Psoas muscle (tissue), 8 donors: ENCODE results near the gene PURA. TPM values are rescaled to one million over a fixed set of nuclear protein-coding genes. Genes with fewer than 3 reads are reported as not detected.
A peak's percentile ranks its signal among the peaks of the same experiment; 100 is the strongest.

Experiments
- ATAC-seq, 4 donors: fragments of 200-7000 bp; cut with Tn5 transposase; one replicate each; pipeline ENCODE4 v1.9.1; 2020; ENCODE audit warnings: moderate library complexity in 3 of 4, mild to moderate bottlenecking in 2 of 4
- DNase-seq, 2 donors: peaks; one replicate each; pipeline ENCODE4 v3.0.0-alpha.2; 2020
- H3K27ac ChIP-seq: fragments of 200-600 bp; one replicate; pipeline ENCODE4 v1.8.0; 2022
- H3K27me3 ChIP-seq, 3 donors: fragments of 200-600 bp in 1 of 3; one replicate each; pipeline versions ENCODE4 v1.6.1 to v1.8.0; 2013 to 2022; ENCODE audit warnings: low read length in 2 of 3, mild to moderate bottlenecking in 2 of 3, moderate library complexity in 1 of 3; ENCODE audit not compliant: insufficient read depth in 3 of 3
- H3K36me3 ChIP-seq, 2 donors: fragments of 200-600 bp in 1 of 2; one replicate each; pipeline versions ENCODE4 v1.6.1 to v1.8.0; 2013 to 2022; ENCODE audit warnings: low read depth in 1 of 2, mild to moderate bottlenecking in 1 of 2, moderate library complexity in 1 of 2; ENCODE audit not compliant: insufficient read depth in 1 of 2
- H3K4me1 ChIP-seq: fragments of 200-600 bp; one replicate; pipeline ENCODE4 v1.8.0; 2022
- H3K4me3 ChIP-seq: fragments of 200-600 bp; one replicate; pipeline ENCODE4 v1.8.0; 2022; ENCODE audit warnings: mild to moderate bottlenecking
- H3K9me3 ChIP-seq: fragments of 200-600 bp; one replicate; pipeline ENCODE4 v1.8.0; 2022
- CTCF ChIP-seq: fragments of 200-600 bp; IDR thresholded peaks from one replicate; pipeline ENCODE4 v1.8.0; 2022; ENCODE audit warnings: antibody characterized with exemption
- WGBS, 3 donors: extraction: QIAGEN DNeasy Blood & Tissue Kit; methylation state at CpG; one replicate each; pipeline versions ENCODE4 v1.1.6 to v1.1.7; 2013; 5-methylcytosine and 5-hydroxymethylcytosine counted together
- intact Hi-C, 2 donors: fragments of 100-400 bp; cut with DNase I; formaldehyde crosslinking; loops; one replicate each; pipeline versions ENCODE4 v1.11.0 to v1.14.2; 2022
- polyA plus RNA-seq, 3 donors: library from polyadenylated mRNA; stranded (reverse); fragments of 200-250 nt; gene quantifications; one replicate each; pipeline ENCODE4 v1.2.3, GENCODE V29; 2013
- total RNA-seq, 4 donors: library from RNA; stranded (reverse); fragmentation: NEBNext Ultra II Directional in 2 of 4; extraction: Animal tissue kit (Norgen Biotek cat#: 25700) in 2 of 4; gene quantifications; one replicate each; pipeline versions ENCODE4 v1.2.1 to v1.2.4, GENCODE V29; 2021 to 2023
- donor health status: healthy with polysubstance abuse.
- donor health status: DM: no; HTN: no; CAD: no; lungs with moderate emphysema.
- donor health status: Bipolar disorder and iron deficiency.
- donor health status: healthy.
- donor health status: DM: yes; HTN: yes; CAD: no.
- donor health status: DM: no; HTN: no; CAD: no.
- donor health status: DM: no; HTN: no; CAD: no.
- donor health status: DM: yes; HTN: yes; CAD: no.

The PURA gene
- total and polyA plus RNA-seq, 7 donors = 3.2 to 20.4 (median 11.8) TPM

GRCh38 chr5:140076142-140076541 lies 37.8 kb upstream of the PURA start:
- H3K27ac ChIP-seq = no peak overlapping the region
- H3K4me1 ChIP-seq = peaks cover 5% of the 10 kb centered on the region
- no peaks in the 10 kb centered on the region for H3K27me3 ChIP-seq
- intact Hi-C loops = loop anchor here in 1 of 2 donors (10.0 kb wide), 1 partner anchor 279 kb away; no protein-coding TSS in a partner anchor
- TF ChIP-seq CTCF = no peak
- ATAC-seq = no peak
- no peaks in the 10 kb centered on the region for H3K9me3 ChIP-seq
- 80 to 97% (median 91%) methylated on average over 1 of the region's 1 CpG for WGBS, 3 donors
- no peak for DNase-seq
- no peaks in the 10 kb centered on the region for H3K36me3 ChIP-seq
- H3K4me3 ChIP-seq = no peak overlapping the region

GRCh38 chr5:140076788-140077187 lies 37.1 kb upstream of the PURA start:
- DNase-seq (no peak), ATAC-seq (no peak)
- Histone ChIP-seq H3K4me1 (peaks cover 5% of the 10 kb centered on the region), H3K9me3 (no peaks in the 10 kb centered on the region), H3K36me3 (no peaks in the 10 kb centered on the region), H3K4me3 (no peak overlapping the region), H3K27me3 (no peaks in the 10 kb centered on the region), H3K27ac (no peak overlapping the region)
- WGBS, 3 donors = 69 to 70% (median 70%) methylated on average over 2 of the region's 2 CpGs
- no peak for TF ChIP-seq CTCF
- intact Hi-C loops = loop anchor here in 1 of 2 donors (10.0 kb wide), 1 partner anchor 278 kb away; no protein-coding TSS in a partner anchor

DNA sequence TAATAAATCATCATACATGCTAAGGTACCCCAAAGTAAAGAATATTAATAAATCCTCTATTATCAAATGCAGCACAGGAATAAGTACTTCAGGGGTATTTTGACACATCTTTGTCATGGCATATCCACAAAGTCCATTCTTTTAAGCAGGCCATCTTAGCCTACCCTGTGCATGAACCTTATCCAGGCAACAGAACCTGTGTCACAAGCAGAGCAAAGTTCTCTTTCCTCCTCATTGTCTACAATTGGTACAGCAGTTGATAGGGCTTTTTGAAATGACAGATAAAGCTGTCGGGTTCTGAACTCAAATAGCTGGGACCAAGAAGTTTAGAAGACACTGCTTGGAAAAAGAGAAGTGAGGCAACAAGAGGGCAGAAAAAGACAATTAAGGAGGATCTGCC lies 30.8 kb upstream of the PURA start:
- intact Hi-C loops = no loop called here
- H3K9me3 ChIP-seq = no peaks in the 10 kb centered on the region
- 85 to 97% (median 95%) methylated on average over 1 of the region's 1 CpG for WGBS, 3 donors

GRCh38 chr5:140083650-140084049 lies 30.3 kb upstream of the PURA start:
- Histone ChIP-seq H3K27me3 (no peaks in the 10 kb centered on the region), H3K27ac (no peak overlapping the region), H3K36me3 (no peaks in the 10 kb centered on the region), H3K4me3 (no peak overlapping the region), H3K4me1 (peaks cover 3% of the 10 kb centered on the region), H3K9me3 (no peaks in the 10 kb centered on the region)
- ATAC-seq = no peak
- intact Hi-C loops = no loop called here
- no peak for TF ChIP-seq CTCF
- 96% methylated on average over 1 of the region's 1 CpG for WGBS, 3 donors
- no peak for DNase-seq

More for the DNA sequence above, 30.8 kb upstream of the PURA start:
- TF ChIP-seq CTCF = no peak
- H3K4me3 ChIP-seq = no peak overlapping the region
- no peaks in the 10 kb centered on the region for H3K27me3 ChIP-seq
- H3K27ac ChIP-seq = no peak overlapping the region
- peaks cover 3% of the 10 kb centered on the region for H3K4me1 ChIP-seq
- DNase-seq = no peak
- H3K36me3 ChIP-seq = no peaks in the 10 kb centered on the region
- ATAC-seq = no peak

DNA sequence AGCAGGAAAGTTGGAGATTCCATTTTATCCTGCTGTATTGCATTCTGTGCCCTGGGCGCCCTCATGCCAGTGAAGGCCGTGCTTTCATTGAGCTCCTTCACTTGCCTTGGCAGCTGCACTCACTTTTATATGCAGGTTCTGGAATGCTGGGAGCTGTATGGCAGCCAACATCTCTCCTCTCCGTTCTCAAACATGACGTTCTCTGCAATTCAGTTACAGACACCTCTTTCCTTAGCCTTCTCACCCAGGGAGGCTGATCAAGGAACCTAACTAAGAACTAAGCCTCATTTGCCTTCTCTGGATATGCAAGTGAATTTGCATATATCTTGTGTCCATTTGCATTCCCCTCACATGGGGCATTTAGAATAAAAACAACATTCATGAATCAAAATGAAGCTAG lies 29.4 kb upstream of the PURA start:
- Histone ChIP-seq H3K4me3 (no peak overlapping the region), H3K4me1 (peaks cover 3% of the 10 kb centered on the region), H3K9me3 (peaks cover 3% of the 10 kb centered on the region), H3K27me3 (no peaks in the 10 kb centered on the region), H3K27ac (no peak overlapping the region), H3K36me3 (no peaks in the 10 kb centered on the region)
- no peak for TF ChIP-seq CTCF
- peak in 1 of 4 donors; percentile 54 for ATAC-seq
- intact Hi-C loops = no loop called here
- 23 to 35% (median 30%) methylated on average over 4 of the region's 4 CpGs for WGBS, 3 donors
- no peak for DNase-seq
